ENCODE measurements around the gene PDE6A. TPM values are rescaled to one million over a fixed set of nuclear protein-coding genes. Genes with fewer than 3 reads are reported as not detected.

The PDE6A gene
- total RNA-seq, 4 donors from 2014 or later: not detected

GRCh38 chr5:149916334-149917072 lies 28.1 kb downstream of the PDE6A start:
- 84% methylated on average over 7 of the region's 7 CpGs for WGBS
- Histone ChIP-seq H3K9me3 (no peaks in the 10 kb centered on the region), H3K27ac (replicated peaks in 1 of 4) (no peak overlapping the region), H3K4me3 (no peak overlapping the region), H3K36me3 (no peaks in the 10 kb centered on the region), H3K4me1 (no peaks in the 10 kb centered on the region), H3K27me3 (peaks cover 0 to 7% (median 0%) of the 10 kb centered on the region in 4 donors)
- TF ChIP-seq EP300 (IDR thresholded peaks at IDR 0.05) (no peak), POLR2A (IDR thresholded peaks at IDR 0.05; ENCODE audit: low read depth) (no peak), POLR2AphosphoS5 (IDR thresholded peaks at IDR 0.05) (no peak), CTCF (IDR thresholded peaks at IDR 0.05) (no peak)
- no peak for DNase-seq (ENCODE audit: extremely low spot score)
- intact Hi-C loops (cut with DNase I): no loop called here

DNA sequence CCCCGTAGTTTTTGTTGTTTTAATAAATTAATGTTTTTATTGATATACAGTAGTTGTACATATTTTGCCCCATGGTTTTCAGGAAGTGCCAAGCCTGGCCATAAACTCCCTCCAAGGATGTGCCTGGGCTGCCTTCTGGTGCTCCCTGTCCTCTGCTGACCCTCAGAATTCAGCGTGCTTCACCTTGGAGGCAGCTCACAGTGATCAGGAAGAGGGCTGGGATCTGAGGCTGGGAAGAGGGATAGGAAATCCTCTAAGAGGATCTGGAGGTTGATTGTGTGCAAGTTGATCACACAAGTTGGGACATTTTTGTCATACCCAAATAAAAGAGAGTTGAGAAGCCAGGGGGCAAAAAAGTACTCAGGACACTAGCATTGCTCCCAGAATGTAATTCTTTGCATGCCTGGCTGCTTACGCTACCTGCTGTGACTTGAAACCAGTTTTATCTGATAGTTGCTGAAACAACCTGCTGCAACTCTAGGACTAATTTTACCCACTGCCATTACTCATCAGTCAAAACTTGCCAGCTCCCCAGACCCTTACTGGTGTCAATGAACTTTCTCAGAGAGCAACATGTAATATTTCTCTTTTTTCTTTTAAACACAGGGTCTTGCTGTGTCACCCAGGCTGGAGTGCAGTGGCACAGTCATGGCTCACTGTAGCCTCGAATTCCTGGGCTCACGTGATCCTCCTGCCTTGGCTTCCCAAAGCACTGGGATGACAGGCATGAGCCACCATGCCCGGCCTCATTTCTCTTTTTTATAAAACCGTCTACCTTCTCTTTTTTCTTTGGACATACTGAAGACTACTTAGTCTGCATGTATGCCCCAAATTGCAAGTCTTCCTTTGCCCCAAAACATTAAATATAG lies 29.0 kb downstream of the PDE6A start:
- no peak overlapping the region for H3K4me3 ChIP-seq
- H3K36me3 ChIP-seq: no peaks in the 10 kb centered on the region
- no peaks in the 10 kb centered on the region for H3K4me1 ChIP-seq
- no peaks in the 10 kb centered on the region for H3K9me3 ChIP-seq
- 87% methylated on average over 7 of the region's 7 CpGs for WGBS
- intact Hi-C loops (cut with DNase I): no loop called here
- H3K27me3 ChIP-seq: peaks cover 0 to 7% (median 0%) of the 10 kb centered on the region in 4 donors
- no peak for TF ChIP-seq POLR2AphosphoS5 (IDR thresholded peaks at IDR 0.05)
- no peak for DNase-seq (ENCODE audit: extremely low spot score)
- no peak overlapping the region for H3K27ac ChIP-seq (replicated peaks in 1 of 4)

- DNase-seq (ENCODE audit: extremely low spot score): no peak
- Histone ChIP-seq H3K9me3 (no peaks in the 10 kb centered on the region), H3K27ac (replicated peaks in 1 of 4) (no peak overlapping the region), H3K36me3 (no peaks in the 10 kb centered on the region), H3K4me3 (no peak overlapping the region), H3K4me1 (no peaks in the 10 kb centered on the region), H3K27me3 (peaks cover 0 to 5% (median 0%) of the 10 kb centered on the region in 4 donors)
- no peak for TF ChIP-seq EP300 (IDR thresholded peaks at IDR 0.05)
- TF ChIP-seq CTCF (IDR thresholded peaks at IDR 0.05): no peak
- TF ChIP-seq POLR2AphosphoS5 (IDR thresholded peaks at IDR 0.05): no peak
- TF ChIP-seq POLR2A (IDR thresholded peaks at IDR 0.05; ENCODE audit: low read depth): no peak
- intact Hi-C loops (cut with DNase I): no loop called here
- WGBS: 76% methylated on average over 7 of the region's 7 CpGs
Measured at GRCh38 chr5:149913436-149914419, 30.9 kb downstream of the PDE6A start.

GRCh38 chr5:149912226-149912871 lies 32.2 kb downstream of the PDE6A start:
- no peaks in the 10 kb centered on the region for H3K36me3 ChIP-seq
- H3K9me3 ChIP-seq: no peaks in the 10 kb centered on the region
- 93% methylated on average over 3 of the region's 3 CpGs for WGBS
- no peaks in the 10 kb centered on the region for H3K27me3 ChIP-seq
- intact Hi-C loops (cut with DNase I): no loop called here
- no peak for DNase-seq (ENCODE audit: extremely low spot score)
- H3K4me3 ChIP-seq: no peak overlapping the region
- no peaks in the 10 kb centered on the region for H3K4me1 ChIP-seq
- no peak for TF ChIP-seq CTCF (IDR thresholded peaks at IDR 0.05)
- TF ChIP-seq EP300 (IDR thresholded peaks at IDR 0.05): no peak
- no peak for TF ChIP-seq POLR2AphosphoS5 (IDR thresholded peaks at IDR 0.05)
- H3K27ac ChIP-seq (replicated peaks in 1 of 4): no peak overlapping the region
